Stimulated activated CD8-positive, alpha-beta memory T cell treated with anti-CD3 and anti-CD28 coated beads, Interleukin-7, amount 100 ng/mL, for 1 hour (primary cell): ENCODE data around the gene USP9Y.
"Not testable (repeated sequence)": the region's sequence is repeated elsewhere in the genome, so short reads cannot be mapped to it uniquely, and the experiment has no call there.

Experiments
- DNase-seq, 2 donors: peaks; one replicate each; pipeline ENCODE4 v3.0.0-alpha.2; 2020; ENCODE audit warnings: low read depth in 2 of 2

Gene USP9Y, protein sequence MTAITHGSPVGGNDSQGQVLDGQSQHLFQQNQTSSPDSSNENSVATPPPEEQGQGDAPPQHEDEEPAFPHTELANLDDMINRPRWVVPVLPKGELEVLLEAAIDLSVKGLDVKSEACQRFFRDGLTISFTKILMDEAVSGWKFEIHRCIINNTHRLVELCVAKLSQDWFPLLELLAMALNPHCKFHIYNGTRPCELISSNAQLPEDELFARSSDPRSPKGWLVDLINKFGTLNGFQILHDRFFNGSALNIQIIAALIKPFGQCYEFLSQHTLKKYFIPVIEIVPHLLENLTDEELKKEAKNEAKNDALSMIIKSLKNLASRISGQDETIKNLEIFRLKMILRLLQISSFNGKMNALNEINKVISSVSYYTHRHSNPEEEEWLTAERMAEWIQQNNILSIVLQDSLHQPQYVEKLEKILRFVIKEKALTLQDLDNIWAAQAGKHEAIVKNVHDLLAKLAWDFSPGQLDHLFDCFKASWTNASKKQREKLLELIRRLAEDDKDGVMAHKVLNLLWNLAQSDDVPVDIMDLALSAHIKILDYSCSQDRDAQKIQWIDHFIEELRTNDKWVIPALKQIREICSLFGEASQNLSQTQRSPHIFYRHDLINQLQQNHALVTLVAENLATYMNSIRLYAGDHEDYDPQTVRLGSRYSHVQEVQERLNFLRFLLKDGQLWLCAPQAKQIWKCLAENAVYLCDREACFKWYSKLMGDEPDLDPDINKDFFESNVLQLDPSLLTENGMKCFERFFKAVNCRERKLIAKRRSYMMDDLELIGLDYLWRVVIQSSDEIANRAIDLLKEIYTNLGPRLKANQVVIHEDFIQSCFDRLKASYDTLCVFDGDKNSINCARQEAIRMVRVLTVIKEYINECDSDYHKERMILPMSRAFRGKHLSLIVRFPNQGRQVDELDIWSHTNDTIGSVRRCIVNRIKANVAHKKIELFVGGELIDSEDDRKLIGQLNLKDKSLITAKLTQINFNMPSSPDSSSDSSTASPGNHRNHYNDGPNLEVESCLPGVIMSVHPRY (N-terminal part only)

DNA sequence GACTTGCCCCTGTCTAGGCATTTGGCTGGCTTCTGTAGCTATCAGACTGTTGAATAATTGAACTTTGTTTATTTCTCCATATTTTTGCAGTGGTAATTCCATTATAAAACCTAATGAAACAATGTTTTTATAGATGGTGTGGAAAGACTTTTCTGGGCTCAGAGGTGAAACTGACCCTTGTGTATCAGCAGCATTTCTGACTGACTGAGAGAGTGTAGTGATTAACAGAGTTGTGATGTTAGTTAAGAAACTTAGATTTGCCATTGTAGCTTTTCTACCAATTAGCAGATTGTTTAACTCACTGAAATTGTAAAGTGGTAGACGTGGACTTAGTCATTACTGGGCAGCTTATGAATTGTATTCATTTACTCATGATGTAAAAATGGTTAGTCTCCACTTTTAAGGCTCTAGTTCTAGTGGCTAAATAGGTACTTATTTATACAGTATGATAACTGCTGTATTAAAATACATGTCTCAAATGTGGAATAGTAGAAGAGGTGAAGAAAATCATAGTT lies at the start of gene USP9Y:
Gene USP9Y (plus strand): TSS at position 51 of the 515 bp plus-strand sequence. CDS start 8,217 bp downstream, outside the sequence.
- no peak for DNase-seq

DNA sequence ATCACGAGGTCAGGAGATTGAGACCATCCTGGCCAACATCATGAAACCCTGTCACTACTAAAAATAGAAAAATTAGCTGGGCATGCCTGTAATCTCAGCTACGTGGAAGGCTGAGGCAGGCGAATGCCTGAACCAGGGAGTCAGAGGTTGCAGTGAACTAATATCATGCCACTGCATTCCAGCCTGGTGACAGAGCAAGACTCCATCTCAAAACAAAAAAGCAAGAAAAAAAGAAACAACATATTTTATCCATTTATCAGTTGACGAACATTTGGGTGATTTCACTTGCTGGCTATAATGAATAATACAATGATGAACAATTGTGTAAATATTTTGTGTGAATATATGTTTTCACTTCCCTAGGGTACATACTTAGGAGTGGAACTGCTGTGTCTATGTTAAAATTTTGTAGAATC lies 49.4 kb upstream of the USP9Y start:
- DNase-seq, result no peak

DNA sequence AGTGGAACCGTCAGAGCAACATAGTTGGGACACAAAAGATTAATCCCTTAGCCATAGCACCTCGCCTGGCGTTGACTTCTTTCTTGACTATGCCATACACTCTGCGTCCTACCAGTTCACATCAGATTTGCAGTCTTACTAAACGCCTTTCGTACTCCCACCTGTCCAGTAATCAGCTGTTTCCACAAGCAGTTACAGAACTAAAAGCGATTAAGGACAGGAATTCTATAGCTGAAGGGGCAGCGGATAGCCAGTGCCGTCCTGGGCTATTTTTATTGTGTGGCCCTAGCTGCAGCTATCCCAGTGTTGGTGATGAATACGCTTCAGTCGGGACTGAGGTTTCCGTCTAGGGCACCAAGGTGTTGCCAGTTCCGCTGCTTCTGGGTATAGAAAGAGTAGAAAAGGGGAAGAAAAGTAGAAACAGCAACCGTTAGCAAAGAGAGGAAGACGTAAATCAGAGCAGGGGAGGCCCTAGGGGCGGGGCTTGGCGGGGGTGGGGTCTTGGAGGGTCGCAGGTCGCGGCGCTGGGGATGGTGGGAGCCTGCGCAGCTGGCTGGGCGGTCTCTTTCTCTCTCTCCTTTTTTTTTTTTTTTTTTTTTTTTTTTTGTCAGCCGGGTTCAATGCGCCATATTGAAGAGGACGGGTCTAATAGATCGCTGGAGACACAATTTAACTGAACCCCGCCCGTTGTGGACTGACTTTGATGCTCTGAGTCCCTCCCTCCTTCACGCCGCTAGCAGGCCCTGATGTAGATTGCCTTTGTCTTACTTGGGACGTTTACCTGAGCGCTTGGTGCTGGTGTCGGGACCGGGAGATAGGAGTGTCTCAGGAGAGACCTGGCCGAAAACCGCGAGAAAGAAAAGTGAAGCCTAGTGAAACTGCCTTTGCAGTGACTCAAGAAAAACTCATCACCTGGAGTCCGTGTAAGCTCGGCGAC lies 39.0 kb upstream of the USP9Y start:
- DNase-seq, result peak in 1 of 2 donors; percentile 53

DNA sequence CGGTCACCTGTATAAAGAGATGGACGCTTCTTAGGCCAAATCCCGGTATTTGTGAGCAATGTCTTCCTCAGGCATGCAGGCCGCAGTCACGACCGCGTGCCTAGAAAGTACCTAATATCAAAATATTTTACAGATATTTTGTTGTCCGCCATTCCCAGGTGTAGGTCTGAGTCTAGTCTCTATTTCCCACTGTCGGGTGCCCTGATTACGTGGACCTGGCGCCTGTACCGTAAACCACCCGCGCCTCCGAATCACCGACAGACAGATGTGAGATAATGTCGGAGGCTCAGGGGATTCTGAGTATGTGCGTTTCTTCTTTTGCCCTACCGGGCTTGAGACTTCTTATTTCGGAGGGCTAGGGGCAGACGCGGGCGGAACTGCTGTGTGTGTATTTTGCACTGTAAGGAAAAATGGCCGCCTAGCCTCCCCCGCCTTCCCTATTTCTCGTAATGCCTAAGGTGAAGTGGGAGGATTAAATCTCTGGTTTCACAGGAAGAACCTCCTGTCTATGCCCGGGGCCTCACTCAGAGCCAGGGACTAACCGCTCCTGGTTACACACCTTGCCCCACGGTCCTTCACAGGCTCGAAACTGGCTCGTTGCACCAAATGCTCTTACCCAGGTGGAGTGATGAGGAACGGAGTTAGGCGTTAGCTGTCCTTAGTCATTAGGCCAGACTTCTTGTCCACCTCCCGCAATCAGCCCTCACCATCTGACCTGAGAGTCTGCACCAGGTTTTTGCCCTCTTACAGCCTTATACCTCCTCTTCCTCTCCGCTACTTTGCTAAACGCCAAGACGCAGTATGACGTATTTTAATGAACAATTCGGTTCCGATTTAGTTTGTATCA lies 38.1 kb upstream of the USP9Y start:
- no peak for DNase-seq

DNA sequence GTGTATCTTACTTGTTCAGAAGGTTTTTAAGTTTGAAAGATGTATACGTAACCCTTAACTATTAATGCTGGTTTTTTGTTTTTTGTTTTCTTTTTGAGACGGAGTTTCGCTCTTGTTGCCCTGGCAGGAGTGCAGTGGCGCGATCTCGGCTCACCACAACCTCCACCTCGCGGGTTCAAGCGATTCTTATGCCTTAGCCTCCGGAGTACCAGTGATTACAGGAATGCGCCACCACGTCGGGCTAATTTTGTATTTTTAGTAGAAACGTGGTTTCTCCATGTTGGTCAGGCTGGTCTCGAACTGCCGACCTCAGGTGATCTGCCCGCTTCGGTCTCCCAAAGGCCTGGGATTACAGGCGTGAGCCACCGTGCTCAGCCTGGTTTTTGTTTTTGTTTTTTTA lies 37.2 kb upstream of the USP9Y start:
- not testable (repeated sequence) for DNase-seq

DNA sequence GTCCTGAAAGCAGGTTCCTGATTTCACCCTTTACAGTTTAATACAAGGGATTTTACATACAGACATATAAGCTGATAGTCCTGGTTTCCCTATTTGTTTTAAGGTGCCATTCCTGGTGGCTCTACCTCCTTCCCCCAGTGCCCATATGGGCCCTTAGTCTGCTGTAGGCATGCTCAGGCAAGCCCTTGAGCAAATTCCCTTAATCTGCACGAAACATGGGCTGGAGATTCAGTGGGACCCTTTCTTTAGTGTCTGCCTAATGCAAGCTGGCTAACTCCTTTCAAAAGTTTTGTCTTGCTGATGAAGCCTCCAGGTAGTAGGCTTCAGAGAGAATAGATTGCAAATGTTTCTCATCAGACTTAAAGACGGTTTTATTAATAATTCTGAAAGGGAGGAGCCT lies 22.9 kb upstream of the USP9Y start:
- DNase-seq, result no peak

DNA sequence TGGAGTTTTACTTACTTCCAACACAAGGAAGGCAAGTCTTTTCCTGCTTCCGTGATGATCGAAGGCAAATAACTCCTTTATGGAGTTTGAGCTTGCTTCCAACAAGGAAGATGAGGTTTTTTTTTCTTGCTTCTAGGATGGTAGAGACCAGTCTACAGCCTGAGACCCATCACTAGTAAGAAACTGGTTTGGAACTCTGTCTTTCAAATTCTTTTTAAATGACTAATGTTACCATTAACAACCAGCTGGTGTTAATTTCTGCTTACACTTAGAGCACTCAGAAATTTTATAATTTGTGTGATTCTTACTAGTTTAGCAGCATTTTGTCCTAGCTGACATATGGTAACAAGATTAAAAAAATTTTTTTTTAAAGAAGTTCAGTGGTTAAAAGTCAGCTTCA lies 19.5 kb upstream of the USP9Y start:
- DNase-seq, result no peak

DNA sequence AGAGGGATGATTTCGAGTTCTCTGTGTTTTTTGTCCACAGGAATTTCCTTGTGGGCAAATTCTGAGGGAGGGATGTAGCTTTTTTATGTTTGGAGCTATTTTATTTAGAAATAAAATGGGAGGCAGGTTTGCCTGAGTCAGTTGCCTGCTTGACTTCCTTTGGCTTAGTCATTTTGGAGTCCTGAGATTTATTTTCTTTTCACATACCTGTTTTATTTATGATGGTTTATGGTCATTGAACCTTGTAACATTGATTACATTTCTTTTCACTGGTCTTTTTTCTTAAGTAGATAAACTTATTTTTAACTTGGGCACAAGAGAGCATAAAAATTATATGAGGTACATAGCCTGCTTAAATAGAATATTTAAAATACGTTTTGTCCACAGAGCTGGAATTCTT lies 12.7 kb upstream of the USP9Y start:
- DNase-seq, result no peak

DNA sequence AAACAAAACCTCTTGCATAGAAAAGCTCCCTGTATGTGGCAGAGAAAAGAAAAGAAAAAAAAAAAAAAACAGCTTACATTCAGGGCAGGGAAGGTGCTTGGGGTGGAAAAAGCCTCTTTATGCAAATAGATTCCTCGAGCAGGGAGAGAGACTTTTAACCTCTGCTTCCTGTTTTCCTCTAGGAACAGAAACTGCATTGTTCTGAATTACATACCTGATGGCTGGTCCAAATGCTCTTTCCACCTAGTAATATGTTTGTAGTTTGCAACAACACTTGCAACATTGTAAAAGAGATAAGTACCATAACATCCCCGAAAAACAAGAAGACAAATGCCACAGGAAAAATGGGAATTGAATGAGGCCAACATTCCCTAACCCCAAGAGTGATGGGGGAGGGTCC lies 944 bp upstream of the USP9Y start:
- no peak for DNase-seq

DNA sequence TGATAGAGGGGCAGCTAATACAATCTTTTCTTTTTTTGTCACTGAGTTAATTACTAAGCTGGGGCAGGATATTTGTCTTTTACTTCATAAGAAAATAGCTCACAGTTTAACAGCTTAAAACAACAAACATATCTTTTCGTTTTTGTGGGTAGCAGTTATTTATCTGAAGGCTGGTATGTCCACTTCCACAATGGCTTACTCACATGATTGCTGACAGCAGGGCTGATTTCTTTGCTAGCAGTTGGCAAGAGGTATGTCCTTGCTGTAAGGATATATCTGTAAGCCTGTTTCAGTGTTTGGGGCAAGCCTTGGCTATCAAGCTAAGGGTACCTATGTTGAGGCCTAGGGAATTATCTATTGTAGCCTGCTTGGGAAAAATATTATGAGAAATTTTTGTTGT lies 1.1 kb downstream of the USP9Y start:
- DNase-seq, result no peak

DNA sequence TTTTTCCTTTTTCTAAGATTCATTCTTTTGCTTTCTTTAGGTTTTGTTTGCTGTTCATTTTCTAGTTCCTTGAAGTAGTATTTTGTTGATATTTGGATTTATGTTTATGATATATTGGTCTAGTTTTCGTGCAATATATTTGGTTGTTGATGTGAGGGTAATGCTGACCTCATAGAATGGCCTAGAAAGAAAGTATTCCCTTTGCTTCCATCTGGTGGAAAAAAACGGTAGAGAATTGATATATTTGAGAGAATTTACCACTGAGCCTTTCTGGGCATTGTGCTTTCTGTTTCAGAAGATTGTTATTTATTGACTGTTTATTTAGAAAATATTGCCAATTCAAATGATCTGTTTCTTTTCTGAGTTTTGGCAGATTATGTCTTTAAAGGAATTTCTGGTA lies 9.4 kb downstream of the USP9Y start:
- no peak for DNase-seq

DNA sequence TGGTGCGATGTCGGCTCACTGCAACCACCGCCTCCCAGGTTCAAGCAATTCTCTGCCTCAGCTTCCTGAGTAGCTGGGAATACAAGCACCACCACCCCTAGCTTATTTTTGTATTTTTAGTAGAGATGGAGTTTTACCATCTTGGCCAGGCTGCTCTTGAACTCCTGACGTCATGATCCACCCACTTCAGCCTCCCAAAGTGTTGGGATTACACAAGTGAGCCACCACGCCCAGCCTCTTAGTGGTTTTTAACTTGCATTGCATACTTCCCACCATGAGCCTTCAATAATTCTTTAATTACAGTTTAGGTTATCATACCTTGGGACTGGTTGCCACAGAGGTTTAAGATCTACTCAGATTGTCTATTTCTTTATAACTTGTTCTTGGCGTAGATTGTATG lies 14.3 kb downstream of the USP9Y start:
- DNase-seq, result no peak

DNA sequence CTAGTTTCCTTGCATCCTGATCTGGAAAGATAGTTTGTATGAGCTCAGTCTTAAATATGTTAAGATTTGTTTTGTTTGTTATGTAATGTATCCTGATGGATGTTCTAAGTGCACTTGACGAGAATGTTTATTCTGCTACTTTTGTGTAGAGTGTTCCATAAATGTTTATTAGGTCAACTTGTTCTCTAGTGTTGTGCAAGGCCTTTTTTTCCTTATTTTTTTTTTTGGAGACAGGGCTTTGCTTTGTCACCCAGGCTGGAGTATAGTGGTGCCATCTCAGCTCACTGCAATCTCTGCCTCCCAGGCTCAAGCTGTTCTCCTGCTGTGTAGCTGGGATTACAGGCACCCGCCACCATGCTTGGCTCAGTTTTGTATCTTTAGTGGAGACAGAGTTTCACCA lies 28.7 kb downstream of the USP9Y start:
- no peak for DNase-seq

DNA sequence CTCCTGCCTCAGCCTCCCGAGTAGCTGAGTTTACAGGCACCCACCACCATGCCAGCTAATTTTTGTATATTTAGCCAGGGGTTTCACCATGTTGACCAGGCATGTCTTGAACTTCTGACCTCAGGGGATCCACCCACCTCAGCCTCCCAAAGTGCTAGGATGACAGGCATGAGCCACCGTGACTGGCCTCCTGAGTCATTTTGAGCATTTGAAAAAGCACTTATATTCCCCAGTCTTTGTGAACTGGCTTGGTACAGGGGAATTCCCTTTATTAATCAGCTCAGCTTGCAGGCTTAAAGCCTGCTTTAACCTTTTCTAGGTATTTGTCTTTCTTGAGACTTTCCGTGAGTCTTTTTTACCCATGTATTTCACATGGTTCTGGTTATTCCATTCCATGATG lies 32.6 kb downstream of the USP9Y start:
- DNase-seq, result no peak

DNA sequence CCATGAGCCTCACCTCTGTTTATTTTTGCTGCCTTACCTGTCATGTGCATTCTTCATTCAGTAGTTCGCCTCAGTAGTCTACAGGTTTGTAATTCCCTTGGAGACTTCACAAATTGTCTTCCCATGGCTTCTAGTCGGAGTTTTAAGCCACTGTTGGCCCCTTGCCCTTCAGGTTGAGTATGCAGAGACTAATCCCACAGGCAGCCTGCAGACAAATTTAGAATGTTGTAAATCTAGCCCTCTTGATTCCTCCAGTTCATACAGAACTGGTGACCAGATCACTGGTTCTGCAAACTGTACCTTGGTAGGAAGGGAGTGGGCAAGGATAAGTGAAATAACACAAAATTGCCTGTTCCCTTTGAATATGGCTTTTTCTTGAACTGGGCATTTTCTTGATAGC lies 33.0 kb downstream of the USP9Y start:
- no peak for DNase-seq

DNA sequence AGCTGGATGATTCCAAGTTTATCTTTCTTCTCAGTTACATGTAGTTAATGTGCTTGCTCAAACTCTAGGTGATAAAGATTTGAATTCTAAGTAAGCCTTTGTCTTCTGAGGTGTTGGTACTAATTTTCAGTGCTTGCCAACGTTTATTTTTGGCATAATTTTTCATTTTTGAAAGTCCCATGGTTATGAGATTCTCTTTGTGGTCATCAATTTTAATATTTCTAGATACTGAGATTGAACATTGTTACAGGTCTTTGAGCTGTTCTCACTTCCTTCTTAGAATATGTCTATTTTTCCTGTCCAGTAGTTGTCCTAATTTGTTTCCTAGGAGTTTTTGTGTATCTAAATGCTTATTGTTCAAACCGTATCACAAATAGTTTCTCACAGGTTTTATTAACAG lies 40.4 kb downstream of the USP9Y start:
- no peak for DNase-seq

DNA sequence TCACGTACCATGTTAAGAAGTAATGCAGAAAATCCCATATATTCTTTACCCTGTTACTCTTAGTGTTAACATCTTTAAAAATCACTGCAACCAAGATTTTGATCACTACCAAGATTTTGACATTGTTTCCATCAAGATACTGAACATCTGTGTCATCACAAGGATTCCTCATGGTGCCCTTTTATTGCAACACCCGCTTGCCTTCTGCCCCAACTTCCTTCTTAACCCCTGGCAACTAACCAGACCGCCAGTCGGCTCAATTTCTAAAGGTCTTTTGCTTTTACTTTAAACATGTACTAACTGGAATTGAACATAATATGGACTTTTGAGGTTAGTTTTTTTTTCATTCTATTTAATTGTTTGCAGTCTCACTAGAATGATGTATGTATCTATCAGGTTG lies 41.7 kb downstream of the USP9Y start:
- no peak for DNase-seq

DNA sequence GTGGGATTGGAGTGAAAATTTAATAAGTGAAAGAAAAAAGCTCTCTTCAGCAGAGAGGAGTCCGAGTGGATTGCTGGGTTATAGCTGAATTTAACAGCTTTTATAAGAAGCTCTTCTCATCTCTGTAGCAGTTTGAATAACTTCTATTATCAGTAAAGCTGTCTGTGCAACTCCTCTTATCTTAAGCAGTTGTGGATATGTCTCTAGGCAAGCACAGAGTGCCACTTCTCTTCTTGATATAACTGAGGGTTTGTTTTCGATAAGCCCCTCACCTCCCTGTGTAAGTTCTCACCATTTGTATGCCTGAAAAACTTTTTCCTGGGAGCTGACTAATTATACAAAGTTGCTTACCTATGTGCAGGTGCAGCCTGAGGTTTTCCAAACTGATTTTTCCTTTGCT lies 43.1 kb downstream of the USP9Y start:
- DNase-seq, result no peak

DNA sequence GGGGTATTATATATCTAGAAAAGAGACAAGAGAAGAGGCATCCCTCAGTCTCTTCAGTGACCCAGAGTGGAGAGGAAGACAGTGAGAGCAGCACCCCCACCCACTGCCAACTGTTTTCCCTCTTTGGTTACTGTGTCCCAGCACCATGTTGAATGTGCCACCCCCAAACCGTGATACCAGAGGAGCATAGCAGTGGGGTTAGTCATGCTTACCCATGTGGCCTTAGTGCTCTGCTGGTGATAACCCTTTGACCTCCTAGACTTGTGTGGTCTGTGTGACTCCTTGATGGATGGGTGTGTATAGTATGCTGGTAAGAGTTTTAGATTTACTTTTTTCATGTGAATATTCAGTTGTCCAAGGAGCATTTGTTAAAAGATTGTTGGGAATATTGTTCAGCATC lies 48.3 kb downstream of the USP9Y start:
- no peak for DNase-seq

DNA sequence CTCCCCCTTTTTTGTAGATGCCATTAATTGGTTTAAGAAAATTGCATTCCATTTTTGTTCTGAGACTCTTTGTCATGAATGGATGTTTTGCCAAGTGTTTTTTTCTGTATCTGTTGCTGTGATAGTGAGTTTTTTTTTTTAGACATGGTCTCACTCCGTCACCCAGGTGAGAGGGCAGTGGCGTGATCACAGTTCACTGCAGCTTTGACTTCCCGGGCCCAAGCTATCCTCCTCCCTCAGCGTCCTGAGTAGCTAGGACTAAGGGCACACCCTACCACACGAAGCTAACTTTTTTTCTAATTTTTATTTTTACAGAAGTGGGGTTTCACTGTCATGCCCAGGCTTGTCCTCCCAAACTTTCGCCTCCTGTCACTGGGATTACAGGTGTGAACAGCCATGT lies 51.8 kb downstream of the USP9Y start:
- no peak for DNase-seq
